GM23248 (cell line): ENCODE data around the gene MB21D2.

Source experiments
- EZH2 ChIP-seq: fragments of 200-600 bp; sonication (generic); IDR thresholded peaks from 2 replicates; pipeline ENCODE4 v1.6.1; 2018; ENCODE audit warnings: antibody characterized with exemption, mild to moderate bottlenecking; ENCODE audit not compliant: insufficient read depth, poor library complexity, severe bottlenecking
- EZH2phosphoT487 ChIP-seq: fragments of 200-600 bp; sonication (generic); IDR thresholded peaks from 2 replicates; pipeline ENCODE4 v1.6.1; 2018; ENCODE audit warnings: antibody characterized with exemption, moderate library complexity, mild to moderate bottlenecking, low read depth; ENCODE audit not compliant: insufficient read depth

GRCh38 chr3:192959773-192960172 is 42.1 kb upstream of the MB21D2 start:
- TF ChIP-seq EZH2 (no peak), EZH2phosphoT487 (no peak)
